ENCODE results near the gene KLHL7.

GRCh38 chr7:23076772-23077171, 28.8 kb upstream of the KLHL7 start:
- TF ChIP-seq CTCF (optimal IDR thresholded peaks at IDR 0.05 in 1 of 3, IDR thresholded peaks at IDR 0.05 in 1 of 3, conservative IDR thresholded peaks at IDR 0.05 in 1 of 3; ENCODE audit: extremely low read depth in 1 of 3, insufficient read depth in 2 of 3, low read length in 3 of 3) = no peak
- TF ChIP-seq EZH2 (IDR thresholded peaks at IDR 0.05; ENCODE audit: low read length) = no peak
